B cell (primary cell): ENCODE results near the gene SIPA1L2. TPM values are rescaled to one million over a fixed set of nuclear protein-coding genes. Genes with fewer than 3 reads are reported as not detected.

Experiments used
- ATAC-seq: fragments of 200-7000 bp; cut with Tn5 transposase; one replicate; pipeline ENCODE4 v1.10.0; 2021; ENCODE audit warnings: low read depth, mild to moderate bottlenecking, moderate number of reproducible peaks, moderate library complexity
- CTCF ChIA-PET: fragments of 350-600 bp; sonication (Branson Sonifier 250); formaldehyde crosslinking; loops from one replicate; lab custom pipeline; 2021; ENCODE audit warnings: antibody characterized with exemption, inconsistent platforms; lab: Charles Lee
- POLR2A ChIA-PET: fragments of 350-600 bp; sonication (Branson Sonifier 250); formaldehyde crosslinking; loops from one replicate; lab custom pipeline; 2021; ENCODE audit warnings: antibody characterized with exemption; lab: Charles Lee
- DNase-seq: peaks from one replicate; pipeline ENCODE4 v3.0.0; 2013
- H2AFZ ChIP-seq: 2 replicates; pipeline ENCODE4 v1.6.1; 2012; ENCODE audit warnings: mild to moderate bottlenecking, low read depth, low read length; ENCODE audit not compliant: insufficient read depth, poor library complexity, severe bottlenecking
- H3K27ac ChIP-seq, 2 donors: 1 replicate in 1 of 2; 2 replicates in 1 of 2; pipeline ENCODE4 v1.5.1; 2012 to 2013; ENCODE audit warnings: low read length in 2 of 2, mild to moderate bottlenecking in 2 of 2, moderate library complexity in 1 of 2
- H3K27me3 ChIP-seq, 4 experiments: fragments of 200-600 bp in 1 of 4; sonication (generic) in 1 of 4; replicated peaks in 1 of 4; 1 replicate in 2 of 4; 2 replicates in 2 of 4; pipeline versions ENCODE4 v1.6.1 to v1.7.0; 2013 to 2016; ENCODE audit warnings: low read length in 3 of 4, mild to moderate bottlenecking in 2 of 4, mixed read lengths in 1 of 4, moderate library complexity in 1 of 4; ENCODE audit not compliant: insufficient read depth in 4 of 4, control insufficient read depth in 3 of 4; ENCODE audit errors: control extremely low read depth in 1 of 4
- H3K36me3 ChIP-seq, 2 experiments: replicated peaks in 1 of 2; 1 replicate in 1 of 2; 2 replicates in 1 of 2; pipeline versions ENCODE4 v1.6.1 to v1.7.1; 2013; ENCODE audit warnings: low read length in 1 of 2; ENCODE audit not compliant: insufficient read depth in 2 of 2, control insufficient read depth in 1 of 2; ENCODE audit errors: control extremely low read depth in 1 of 2, extremely low read depth in 1 of 2
- H3K4me1 ChIP-seq, 2 donors: fragments of 200-600 bp in 1 of 2; sonication (generic) in 1 of 2; 1 replicate in 1 of 2; 2 replicates in 1 of 2; pipeline versions ENCODE4 v1.5.1 to v1.6.1; 2013 to 2017; ENCODE audit warnings: low read length in 2 of 2; ENCODE audit not compliant: control insufficient read depth in 2 of 2, insufficient read depth in 2 of 2
- H3K4me2 ChIP-seq: replicated peaks from 2 replicates; pipeline ENCODE3; 2012; ENCODE audit warnings: mild to moderate bottlenecking, low read depth, low read length; ENCODE audit not compliant: poor library complexity, severe bottlenecking
- H3K4me3 ChIP-seq, 5 experiments: fragments of 200-600 bp in 1 of 5; sonication (generic) in 1 of 5; 1 replicate in 3 of 5; 2 replicates in 2 of 5; pipeline versions ENCODE4 v1.5.1 to v1.7.0; 2011 to 2016; ENCODE audit warnings: low read length in 4 of 5, mild to moderate bottlenecking in 4 of 5, low read depth in 2 of 5, control low read depth in 1 of 5, moderate library complexity in 1 of 5; ENCODE audit not compliant: insufficient read depth in 1 of 5; ENCODE audit errors: control extremely low read depth in 1 of 5, extremely low read depth in 1 of 5
- H3K79me2 ChIP-seq: fragments of 200-600 bp; sonication (generic); one replicate; pipeline ENCODE4 v1.6.0; 2016; ENCODE audit warnings: low read length; ENCODE audit not compliant: control insufficient read depth, insufficient read depth
- H3K9ac ChIP-seq: fragments of 200-600 bp; sonication (generic); 2 replicates; pipeline ENCODE4 v1.6.1; 2017; ENCODE audit warnings: mild to moderate bottlenecking, low read length, moderate library complexity
- H3K9me3 ChIP-seq, 3 donors: one replicate each; pipeline versions ENCODE4 v1.6.1 to v1.7.1; 2013; ENCODE audit warnings: low read length in 2 of 3; ENCODE audit not compliant: control insufficient read depth in 2 of 3, insufficient read depth in 1 of 3; ENCODE audit errors: control extremely low read depth in 1 of 3
- H4K20me1 ChIP-seq: 2 replicates; pipeline ENCODE4 v1.6.0; 2012; ENCODE audit warnings: mild to moderate bottlenecking, low read length; ENCODE audit not compliant: insufficient read depth, control insufficient read depth, poor library complexity, severe bottlenecking
- H3K27ac Mint-ChIP-seq: one replicate; pipeline ENCODE4 v1.8.0; 2021; ENCODE audit warnings: mixed read lengths
- H3K27me3 Mint-ChIP-seq: one replicate; pipeline ENCODE4 v1.8.0; 2021; ENCODE audit warnings: mixed read lengths
- H3K4me1 Mint-ChIP-seq: one replicate; pipeline ENCODE4 v1.8.0; 2021; ENCODE audit warnings: mixed read lengths
- H3K4me3 Mint-ChIP-seq: one replicate; pipeline ENCODE4 v1.8.0; 2021; ENCODE audit warnings: mixed read lengths
- H3K9me3 Mint-ChIP-seq: one replicate; pipeline ENCODE4 v1.8.0; 2022; ENCODE audit warnings: mixed read lengths; ENCODE audit not compliant: insufficient read depth
- CTCF ChIP-seq: fragments of 200-600 bp; IDR thresholded peaks from one replicate; pipeline ENCODE4 v1.8.0; 2022; ENCODE audit warnings: antibody characterized with exemption, mild to moderate bottlenecking
- EZH2 ChIP-seq: IDR thresholded peaks from 2 replicates; pipeline ENCODE4 v1.6.1; 2012; ENCODE audit warnings: borderline replicate concordance, low read depth, mild to moderate bottlenecking, moderate library complexity, low read length; ENCODE audit not compliant: insufficient read depth, poor library complexity, severe bottlenecking
- WGBS: methylation state at CpG from one replicate; pipeline ENCODE4 v1.1.5; 2013; ENCODE audit warnings: missing lambda C conversion rate; ENCODE audit not compliant: insufficient coverage; 5-methylcytosine and 5-hydroxymethylcytosine counted together
- intact Hi-C: fragments of 100-400 bp; cut with micrococcal nuclease; formaldehyde crosslinking; loops from one replicate; pipeline ENCODE4 v1.10.0; 2022
- polyA plus RNA-seq: library from polyadenylated mRNA; depleted of rRNA; stranded (reverse); fragments of >200 nt; gene quantifications from 2 replicates; pipeline ENCODE4 v1.2.3, GENCODE V29; 2012
- total RNA-seq, 2 donors: library from RNA; stranded (reverse); fragments of 120-200 nt in 1 of 2; gene quantifications; 1 replicate in 1 of 2; 2 replicates in 1 of 2; pipeline versions ENCODE4 v1.2.3 to v1.2.4, GENCODE V29; 2013 to 2022

The SIPA1L2 gene
- total and polyA plus RNA-seq, 2 donors (not counting 1 experiment from before 2014, with no cell fraction given), result 0.07 TPM

DNA sequence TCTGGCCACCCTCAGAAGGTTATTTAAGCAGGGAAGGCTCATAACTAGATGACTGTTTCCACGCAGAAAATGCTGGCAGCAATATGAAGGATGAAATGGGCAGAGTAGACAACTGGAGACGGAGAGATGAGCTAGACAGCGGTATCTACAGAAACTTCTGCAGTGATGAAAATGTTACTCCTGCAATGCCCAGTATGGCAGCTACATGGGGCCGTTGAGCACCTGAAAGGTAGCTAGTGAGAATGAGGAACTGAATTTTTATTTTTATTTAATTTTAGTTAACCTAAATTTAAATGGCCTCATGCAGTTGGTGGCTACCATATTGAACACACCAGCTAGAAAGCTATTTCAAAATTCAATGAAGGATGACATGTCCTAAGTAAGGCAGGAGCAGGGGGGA, 27.3 kb downstream of the SIPA1L2 start:
- H3K27me3 Mint-ChIP-seq, result no peaks in the 10 kb centered on the region
- no peaks in the 10 kb centered on the region for H4K20me1 ChIP-seq
- H3K4me3 Mint-ChIP-seq, result no peak overlapping the region
- no peaks in the 10 kb centered on the region for H3K9me3 ChIP-seq
- WGBS, result 100% methylated on average over 2 of the region's 4 CpGs
- DNase-seq (no peak), ATAC-seq (no peak)
- H3K9ac ChIP-seq, result no peak overlapping the region
- H2AFZ ChIP-seq, result no peak overlapping the region
- H3K27ac ChIP-seq, result no peak overlapping the region
- no peaks in the 10 kb centered on the region for H3K9me3 Mint-ChIP-seq
- ChIA-PET CTCF (no interaction called here), POLR2A (no interaction called here)
- H3K27ac Mint-ChIP-seq, result no peak overlapping the region
- intact Hi-C loops, result no loop called here
- no peaks in the 10 kb centered on the region for H3K27me3 ChIP-seq
- no peak for TF ChIP-seq CTCF
- no peak for TF ChIP-seq EZH2
- H3K4me1 Mint-ChIP-seq, result peaks cover 8% of the 10 kb centered on the region
- H3K36me3 ChIP-seq, result no peaks in the 10 kb centered on the region
- H3K4me1 ChIP-seq, result peaks cover 7 to 16% of the 10 kb centered on the region in 2 donors
- H3K79me2 ChIP-seq, result no peaks in the 10 kb centered on the region
- no peak overlapping the region for H3K4me3 ChIP-seq
- no peak overlapping the region for H3K4me2 ChIP-seq

DNA sequence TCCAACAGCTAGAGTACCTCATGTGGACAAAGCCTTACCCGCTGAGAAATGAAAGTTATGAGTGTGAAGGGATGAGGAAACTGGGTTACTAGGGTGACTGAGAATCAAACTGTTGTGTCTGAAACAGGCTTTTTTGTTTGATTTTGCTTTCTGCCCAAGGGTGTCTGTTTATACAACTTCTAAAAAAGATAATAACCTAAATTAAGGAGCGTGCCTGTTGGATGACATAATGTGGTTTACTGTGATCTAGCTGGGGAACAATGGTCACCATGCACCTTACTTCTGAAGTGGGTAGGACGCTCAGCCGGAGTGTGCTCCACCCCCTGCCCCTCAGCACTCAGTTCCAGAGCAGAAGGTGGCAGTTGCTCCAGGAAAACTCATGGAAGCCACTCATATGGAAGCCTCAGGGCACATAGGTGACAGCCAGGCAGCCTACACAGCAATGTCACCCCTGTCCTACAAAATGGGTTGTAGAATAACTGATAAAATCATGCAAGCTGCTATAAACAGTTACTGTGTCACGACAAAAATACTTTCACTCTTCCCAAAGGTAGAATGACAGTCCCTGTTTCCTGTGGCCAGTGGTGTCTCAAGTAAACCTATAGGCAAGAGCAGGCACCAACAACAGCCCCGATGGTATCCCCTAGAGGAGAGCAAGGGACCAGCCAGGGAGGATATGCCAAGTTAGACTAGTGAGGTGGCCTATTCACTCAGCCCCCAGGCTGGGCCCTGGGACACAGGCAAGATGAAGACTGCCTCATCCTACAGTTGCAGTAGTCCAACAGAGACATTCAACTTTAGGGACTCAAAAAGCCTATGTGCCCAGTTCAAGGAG, 29.3 kb downstream of the SIPA1L2 start:
- Histone ChIP-seq H3K4me1 (peaks cover 18 to 32% of the 10 kb centered on the region in 2 donors), H3K27ac (no peak overlapping the region), H3K4me3 (no peak overlapping the region), H2AFZ (no peak overlapping the region), H4K20me1 (no peaks in the 10 kb centered on the region), H3K36me3 (no peaks in the 10 kb centered on the region), H3K4me2 (no peak overlapping the region), H3K9me3 (peaks cover 0 to 3% (median 0%) of the 10 kb centered on the region in 3 donors), H3K79me2 (no peaks in the 10 kb centered on the region), H3K9ac (no peak overlapping the region), H3K27me3 (no peaks in the 10 kb centered on the region)
- Mint-ChIP-seq H3K27me3 (no peaks in the 10 kb centered on the region), H3K9me3 (no peaks in the 10 kb centered on the region), H3K27ac (no peak overlapping the region), H3K4me1 (peaks cover 20% of the 10 kb centered on the region), H3K4me3 (no peak overlapping the region)
- ATAC-seq (no peak), DNase-seq (no peak)
- ChIA-PET POLR2A (no interaction called here), CTCF (no interaction called here)
- 85% methylated on average over 2 of the region's 6 CpGs for whole genome bisulfite sequencing
- no peak for TF ChIP-seq EZH2
- TF ChIP-seq CTCF, result no peak
- intact Hi-C loops, result no loop called here
